ENCODE data around the gene CACNA1B.

Gene CACNA1B

GRCh38 chr9:138053321-138053868 is 175.8 kb downstream of the CACNA1B start:
- DNase-seq (ENCODE audit: low spot score), result no peak

GRCh38 chr9:138053996-138054752 is 176.6 kb downstream of the CACNA1B start:
- DNase-seq (ENCODE audit: low spot score), result no peak

DNA sequence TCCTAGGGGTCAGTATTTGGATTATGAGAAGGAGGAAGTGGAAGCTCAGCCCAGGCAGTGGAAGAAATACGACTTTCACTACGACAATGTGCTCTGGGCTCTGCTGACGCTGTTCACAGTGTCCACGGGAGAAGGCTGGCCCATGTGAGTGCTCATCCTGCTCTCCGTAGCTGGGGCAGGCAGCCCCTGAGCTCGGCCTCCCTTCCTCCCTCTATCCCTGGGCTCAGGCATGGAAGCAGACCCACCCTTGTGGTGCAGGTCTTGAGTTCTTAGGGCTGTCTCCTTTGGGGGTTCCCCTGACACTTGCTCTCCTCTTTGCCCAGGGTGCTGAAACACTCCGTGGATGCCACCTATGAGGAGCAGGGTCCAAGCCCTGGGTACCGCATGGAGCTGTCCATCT is 180.1 kb downstream of the CACNA1B start:
- no peak for DNase-seq (ENCODE audit: low spot score)

- DNase-seq (ENCODE audit: low spot score), result no peak
Measured at GRCh38 chr9:138058181-138058580, 180.6 kb downstream of the CACNA1B start.

DNA sequence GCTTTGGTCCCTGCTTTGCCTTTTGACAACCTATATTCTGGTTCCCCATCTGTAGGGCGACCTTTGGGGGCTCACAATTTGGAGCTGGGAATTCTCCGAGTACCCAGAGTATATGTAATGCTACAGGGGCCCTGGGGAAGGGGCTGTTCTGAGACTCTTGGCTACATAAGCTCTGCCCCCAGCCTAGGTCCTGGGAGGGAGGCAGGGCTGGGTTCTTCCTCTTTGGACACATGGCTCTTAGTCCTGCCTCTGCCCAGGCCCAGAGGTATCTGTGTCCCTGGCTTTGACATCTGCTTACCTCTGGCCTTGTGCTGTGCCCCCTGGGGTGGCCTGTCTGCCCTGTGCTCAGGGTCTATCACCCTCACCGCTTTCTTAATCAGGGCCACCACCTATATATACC is 181.6 kb downstream of the CACNA1B start:
- DNase-seq (ENCODE audit: low spot score), result no peak

GRCh38 chr9:138060365-138060764 is 182.8 kb downstream of the CACNA1B start:
- DNase-seq (ENCODE audit: low spot score), result no peak

GRCh38 chr9:138060881-138061280 is 183.3 kb downstream of the CACNA1B start:
- no peak for DNase-seq (ENCODE audit: low spot score)

DNA sequence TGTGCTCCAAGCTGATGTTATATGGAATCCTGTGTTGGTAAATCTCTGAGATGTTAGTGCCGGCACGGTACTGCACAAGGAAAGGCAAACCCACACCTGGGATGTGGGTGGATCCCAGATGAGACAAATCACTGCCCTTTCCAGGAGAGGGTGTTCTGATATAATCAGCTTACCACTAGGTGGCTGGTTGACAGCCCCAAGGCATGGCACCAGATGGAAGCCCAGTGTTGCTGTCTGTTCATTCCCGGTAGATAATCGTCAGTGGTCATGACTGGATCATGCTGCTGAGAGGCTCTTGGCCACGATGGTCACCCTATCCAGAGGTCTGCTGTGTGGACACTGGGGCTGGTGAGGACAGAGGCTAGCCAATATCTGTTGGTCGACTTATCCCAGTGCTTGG is 184.0 kb downstream of the CACNA1B start:
- no peak for DNase-seq (ENCODE audit: low spot score)

GRCh38 chr9:138062196-138062595 is 184.6 kb downstream of the CACNA1B start:
- no peak for DNase-seq (ENCODE audit: low spot score)

DNA sequence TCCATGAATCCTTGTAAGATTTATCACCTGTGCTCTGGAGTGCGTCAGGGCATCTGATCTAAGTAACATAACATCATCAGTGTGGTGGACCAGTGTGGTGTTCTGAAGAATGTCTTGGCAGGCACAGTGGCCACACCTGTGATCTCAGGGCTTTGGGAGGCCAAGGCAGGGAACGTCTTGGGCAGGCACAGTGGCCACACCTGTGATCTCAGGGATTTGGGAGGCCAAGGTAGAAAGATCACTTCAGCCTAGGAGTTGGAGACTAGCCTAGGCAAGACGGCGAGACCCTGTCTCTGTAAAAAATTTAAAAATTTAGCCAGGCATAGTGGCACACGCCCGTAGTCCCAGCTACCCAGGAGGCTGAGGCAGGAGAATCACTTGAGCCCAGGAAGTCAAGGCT is 185.5 kb downstream of the CACNA1B start:
- DNase-seq (ENCODE audit: low spot score), result no peak

DNA sequence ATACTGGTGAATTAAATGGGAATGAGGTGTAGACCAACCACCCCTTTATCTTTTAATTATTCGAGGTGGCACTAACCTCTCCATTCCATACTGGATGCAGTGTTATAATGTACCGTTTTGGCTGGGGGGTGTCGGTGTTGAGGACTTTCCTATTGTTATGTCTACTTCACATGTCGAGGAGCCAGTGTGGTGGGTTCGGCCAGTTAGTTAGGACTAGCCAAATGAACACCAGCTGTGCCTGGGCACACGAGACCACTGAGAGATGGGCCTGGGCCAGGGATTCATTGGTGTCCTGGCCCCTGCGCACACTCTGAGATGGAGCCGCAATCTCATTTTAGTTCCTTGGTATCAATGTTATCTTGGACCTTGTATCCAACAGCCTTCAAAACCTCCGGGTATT is 186.2 kb downstream of the CACNA1B start:
- no peak for DNase-seq (ENCODE audit: low spot score)

GRCh38 chr9:138064547-138064946 is 187.0 kb downstream of the CACNA1B start:
- no peak for DNase-seq (ENCODE audit: low spot score)

DNA sequence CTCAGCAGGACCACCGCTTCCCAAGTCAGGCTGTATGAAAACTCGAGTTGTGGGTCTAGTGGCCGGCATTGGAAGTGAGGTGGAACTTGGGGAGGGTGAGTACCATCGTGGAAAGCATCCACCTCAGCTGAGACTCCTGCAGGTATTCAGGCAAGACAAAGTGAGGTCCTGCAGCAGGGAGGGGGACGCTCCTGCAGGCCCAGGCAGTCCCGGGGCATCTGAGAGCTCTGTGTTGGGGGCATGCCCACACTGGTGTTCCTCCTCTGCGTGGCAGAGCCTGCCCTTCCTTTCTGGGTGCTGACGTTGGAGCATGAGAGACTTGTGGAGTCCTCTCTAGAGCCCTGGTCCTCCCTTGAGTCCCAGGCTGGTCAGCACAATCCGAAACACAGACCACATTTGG is 187.7 kb downstream of the CACNA1B start:
- no peak for DNase-seq (ENCODE audit: low spot score)

- no peak for DNase-seq (ENCODE audit: low spot score)
Measured at GRCh38 chr9:138066049-138066448, 188.5 kb downstream of the CACNA1B start.

GRCh38 chr9:138067613-138068367 is 190.2 kb downstream of the CACNA1B start:
- no peak for DNase-seq (ENCODE audit: low spot score)

- no peak for DNase-seq (ENCODE audit: low spot score)
Measured at GRCh38 chr9:138068601-138069035, 191.0 kb downstream of the CACNA1B start.

- DNase-seq (ENCODE audit: low spot score), result no peak
Measured at GRCh38 chr9:138069731-138070456, 192.3 kb downstream of the CACNA1B start.

- no peak for DNase-seq (ENCODE audit: low spot score)
Measured at GRCh38 chr9:138070815-138071214, 193.2 kb downstream of the CACNA1B start.

DNA sequence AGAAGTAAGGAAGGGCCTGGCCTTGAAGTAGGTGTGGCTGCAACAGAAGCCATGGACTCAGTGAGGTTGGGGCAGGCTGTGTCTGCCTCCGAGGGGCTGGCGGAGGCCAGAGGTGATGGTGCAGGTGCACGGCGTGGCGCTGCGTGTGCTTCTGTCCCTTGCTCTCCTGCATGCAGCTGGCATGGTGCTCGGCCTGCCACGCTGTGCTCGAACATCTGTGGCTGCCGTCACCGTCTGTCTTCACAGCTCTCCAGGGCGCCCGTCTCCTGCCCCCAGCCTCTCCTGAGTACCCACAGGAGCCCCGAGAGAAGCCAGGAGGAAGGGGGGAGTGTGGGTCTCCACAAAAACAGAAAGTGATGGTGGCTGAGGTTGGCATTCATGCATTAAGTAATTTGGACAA is 193.7 kb downstream of the CACNA1B start:
- no peak for DNase-seq (ENCODE audit: low spot score)

DNA sequence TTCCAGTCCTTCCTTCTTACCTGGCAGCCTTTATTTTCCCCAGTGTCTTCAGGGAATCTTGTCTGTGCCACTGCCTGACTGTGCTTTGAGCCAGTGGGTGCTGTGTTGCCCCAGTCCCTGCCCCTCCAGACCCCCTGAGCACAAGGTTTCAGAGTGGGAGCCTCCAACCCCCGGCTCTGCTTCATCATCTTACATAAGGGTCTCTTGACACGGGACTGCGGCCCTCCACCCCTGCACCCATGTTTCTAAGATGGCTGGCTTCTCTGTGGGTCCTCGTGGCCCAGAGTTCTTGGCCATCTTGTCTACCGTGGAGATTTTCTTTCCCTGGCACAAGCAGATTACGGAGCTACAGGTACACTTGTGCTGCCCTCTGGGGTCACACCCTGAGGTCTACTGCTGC is 194.1 kb downstream of the CACNA1B start:
- DNase-seq (ENCODE audit: low spot score), result no peak

DNA sequence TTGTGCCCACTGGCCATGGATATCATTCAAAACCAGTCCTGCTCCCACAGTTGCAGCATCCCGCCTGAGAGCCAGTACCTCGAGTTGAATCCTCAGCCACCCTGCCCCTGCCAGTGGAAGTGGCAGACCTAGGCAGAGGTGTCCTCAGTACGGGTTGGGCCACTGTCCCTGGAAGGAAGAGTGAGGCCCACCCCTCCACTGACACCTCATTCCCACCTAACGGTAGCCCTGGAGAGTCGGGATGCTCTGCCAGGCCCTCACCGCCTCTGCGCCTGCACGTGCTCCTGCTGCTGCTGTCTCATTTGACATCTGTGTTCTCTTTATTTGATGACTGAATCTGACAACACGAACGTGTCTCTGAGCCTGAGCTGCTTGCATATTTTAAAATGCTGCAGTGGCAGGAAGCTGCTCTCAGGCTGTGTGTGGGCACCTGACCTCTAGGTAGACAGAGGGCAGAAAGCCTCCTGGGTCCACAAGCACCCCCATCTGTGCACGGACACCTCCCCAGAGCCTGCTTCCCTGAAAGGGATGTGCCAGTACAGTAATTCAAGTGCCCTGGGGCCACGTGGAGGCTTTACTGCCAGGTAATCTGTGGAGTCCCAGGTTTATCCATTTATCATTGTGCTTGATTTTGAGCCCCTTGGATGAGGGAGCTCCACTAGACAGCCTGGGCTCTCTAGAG is 194.7 kb downstream of the CACNA1B start:
- no peak for DNase-seq (ENCODE audit: low spot score)

DNA sequence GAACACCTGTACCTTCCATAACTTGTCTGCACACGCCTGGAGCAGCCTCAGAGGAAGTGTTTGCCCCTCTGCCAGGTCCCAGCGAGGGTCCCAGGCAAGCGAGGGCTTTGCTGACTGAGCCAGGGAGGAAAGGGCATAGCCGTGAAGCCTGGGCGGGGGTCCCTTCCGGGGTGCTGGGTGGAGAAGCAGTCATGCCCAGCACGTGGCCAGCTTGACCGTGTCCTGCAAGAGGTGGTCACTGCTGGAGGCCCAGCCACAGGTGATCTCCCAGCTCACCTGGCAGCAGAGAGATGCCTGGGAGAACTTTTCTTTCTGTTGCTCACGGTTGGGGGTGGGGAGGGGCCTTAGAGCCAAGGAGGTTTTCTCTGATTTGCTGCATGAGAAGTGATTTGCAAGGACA is 195.3 kb downstream of the CACNA1B start:
- no peak for DNase-seq (ENCODE audit: low spot score)
